MCF 10A (cell line): ENCODE measurements around the gene RIPOR3. TPM values are rescaled to one million over a fixed set of nuclear protein-coding genes. Genes with fewer than 3 reads are reported as not detected.

Experiments
- BruUV-seq: library from RNA; stranded (reverse); fragments of 400-500 nt; replicated peaks from 2 replicates; lab custom pipeline; 2021; lab: Mats Ljungman, UMichigan
- CTCF ChIA-PET: fragments of 300-600 bp; sonication (Branson Sonifier 250); formaldehyde crosslinking; extraction: SDS; loops from one replicate; lab custom pipeline; 2021; ENCODE audit warnings: antibody characterized with exemption, inconsistent platforms; lab: Yijun Ruan, JAX
- POLR2A ChIA-PET: fragments of 300-600, 350-650 bp; sonication (Branson Sonifier 250); formaldehyde crosslinking; extraction: SDS; loops from one replicate; lab custom pipeline; 2020; ENCODE audit warnings: antibody characterized with exemption, inconsistent platforms; lab: Yijun Ruan, JAX
- DNase-seq: peaks from one replicate; pipeline ENCODE4 v3.0.0-alpha.2; 2018; ENCODE audit not compliant: unreplicated experiment
- H3K27ac Mint-ChIP-seq: one replicate; pipeline ENCODE4 v1.8.0; 2022; ENCODE audit warnings: mild to moderate bottlenecking, low read depth, mixed read lengths; ENCODE audit not compliant: unreplicated experiment
- H3K27me3 Mint-ChIP-seq: one replicate; pipeline ENCODE4 v1.8.0; 2022; ENCODE audit warnings: mixed read lengths; ENCODE audit not compliant: insufficient read depth, unreplicated experiment
- H3K36me3 Mint-ChIP-seq: one replicate; pipeline ENCODE4 v1.8.0; 2022; ENCODE audit warnings: mild to moderate bottlenecking, moderate library complexity, mixed read lengths; ENCODE audit not compliant: insufficient read depth, unreplicated experiment
- H3K4me1 Mint-ChIP-seq: one replicate; pipeline ENCODE4 v1.8.0; 2022; ENCODE audit warnings: mixed read lengths; ENCODE audit not compliant: insufficient read depth, unreplicated experiment
- H3K4me3 Mint-ChIP-seq: one replicate; pipeline ENCODE4 v1.8.0; 2022; ENCODE audit warnings: mild to moderate bottlenecking, moderate library complexity, mixed read lengths; ENCODE audit not compliant: unreplicated experiment
- H3K9me3 Mint-ChIP-seq: one replicate; pipeline ENCODE4 v1.8.0; 2022; ENCODE audit warnings: mixed read lengths; ENCODE audit not compliant: unreplicated experiment
- CTCF ChIP-seq: fragments of 200-600 bp; IDR thresholded peaks from one replicate; pipeline ENCODE4 v1.8.0; 2022; ENCODE audit warnings: antibody characterized with exemption, mild to moderate bottlenecking; ENCODE audit not compliant: unreplicated experiment
- intact Hi-C: fragments of 100-400 bp; cut with micrococcal nuclease; formaldehyde crosslinking; loops from 2 replicates; pipeline ENCODE4 v1.14.1; 2022
- microRNA-seq: library from miRNA; unstranded; fragments of <30 nt; microRNA quantifications from one replicate; pipeline ENCODE4 v1.2.0, GENCODE V29; 2022
- total RNA-seq: library from RNA; stranded (reverse); gene quantifications from 2 replicates; pipeline ENCODE4 v1.2.3, GENCODE V29; 2022

Gene RIPOR3
- total RNA-seq, 1 experiment from 2014 or later = not detected

GRCh38 chr20:50538276-50538675 lies 153.1 kb downstream of the RIPOR3 start:
- Mint-ChIP-seq H3K4me1 (peaks cover 57% of the 10 kb centered on the region), H3K27ac (peak overlapping the region; percentile 15), H3K36me3 (peaks cover 12% of the 10 kb centered on the region), H3K27me3 (no peaks in the 10 kb centered on the region), H3K4me3 (no peak overlapping the region), H3K9me3 (no peaks in the 10 kb centered on the region)
- intact Hi-C loops = no loop called here
- DNase-seq = no peak
- no peak for TF ChIP-seq CTCF
- CTCF ChIA-PET = interaction anchor here (0.6 to 1.1 kb wide), 3 partner anchors 16 to 35 kb away, joined by 3 read pairs; no protein-coding TSS in a partner anchor
- BruUV-seq = no TSS peak
- POLR2A ChIA-PET = interaction anchor here (0.9 to 13.2 kb wide), 6 partner anchors 9 to 26 kb away, joined by 3 to 109 read pairs (median 6); partner anchors contain the start of gene PTPN1

- no TSS peak for BruUV-seq
These were observed 153.7 kb downstream of the RIPOR3 start for GRCh38 chr20:50537546-50538201.

GRCh38 chr20:50536333-50536732 lies 155.0 kb downstream of the RIPOR3 start:
- H3K27me3 Mint-ChIP-seq = no peaks in the 10 kb centered on the region
- DNase-seq = no peak
- ChIA-PET POLR2A (interaction anchor here (0.7 to 13.2 kb wide), 9 partner anchors 8 to 216 kb away, joined by 3 to 109 read pairs (median 4); partner anchors contain the start of gene PTPN1), CTCF (no interaction called here)
- H3K9me3 Mint-ChIP-seq = no peaks in the 10 kb centered on the region
- intact Hi-C loops = no loop called here
- no peak overlapping the region for H3K4me3 Mint-ChIP-seq
- H3K36me3 Mint-ChIP-seq = peaks cover 12% of the 10 kb centered on the region
- no peak for TF ChIP-seq CTCF
- BruUV-seq = no TSS peak
- H3K4me1 Mint-ChIP-seq = peaks cover 44% of the 10 kb centered on the region
- H3K27ac Mint-ChIP-seq = no peak overlapping the region

More at GRCh38 chr20:50537546-50538201, 153.7 kb downstream of the RIPOR3 start:
- H3K4me1 Mint-ChIP-seq = peaks cover 51% of the 10 kb centered on the region
- ChIA-PET CTCF (interaction anchor here (0.6 to 0.9 kb wide), 2 partner anchors 16 to 36 kb away, joined by 3 read pairs; no protein-coding TSS in a partner anchor), POLR2A (interaction anchor here (0.6 to 13.2 kb wide), 9 partner anchors 10 to 26 kb away, joined by 3 to 109 read pairs (median 4); partner anchors contain the start of gene PTPN1)
- intact Hi-C loops = no loop called here
- no peaks in the 10 kb centered on the region for H3K9me3 Mint-ChIP-seq
- H3K36me3 Mint-ChIP-seq = peaks cover 12% of the 10 kb centered on the region
- no peaks in the 10 kb centered on the region for H3K27me3 Mint-ChIP-seq
- no peak overlapping the region for H3K4me3 Mint-ChIP-seq
- TF ChIP-seq CTCF = no peak
- no peak for DNase-seq
- peak overlapping the region; percentile 15 for H3K27ac Mint-ChIP-seq

Small RNA genes lying within 50 kb of the gene (microRNA-seq; reads per million reads assigned to microRNA genes)
- gene MIR1302-5 (not detected), gene MIR645 (not detected)

Other genes starting within 250 kb of the RIPOR3 start
- 56.4 and 63.0 TPM in 2 replicates for gene PTPN1, start 181.2 kb downstream of the RIPOR3 start, total RNA-seq
- gene PARD6B, start 40.0 kb upstream of the RIPOR3 start, total RNA-seq = 5.3 and 5.8 TPM in 2 replicates
- gene BCAS4, start 103.5 kb upstream of the RIPOR3 start, total RNA-seq = 5.4 and 7.9 TPM in 2 replicates
- gene ADNP, start 239.9 kb upstream of the RIPOR3 start, total RNA-seq = 62.4 and 77.5 TPM in 2 replicates